GM23338 (cell line): ENCODE data around the gene PGF.

Source experiments
- CREB1 ChIP-seq: fragments of 250-450 bp; sonication (Bioruptor Pico); IDR thresholded peaks from 2 replicates; pipeline ENCODE4 v1.5.0; 2020; ENCODE audit warnings: low read depth, mild to moderate bottlenecking, moderate library complexity
- REST ChIP-seq: IDR thresholded peaks from one replicate; pipeline ENCODE4 v1.6.1; 2018; ENCODE audit warnings: antibody characterized with exemption; ENCODE audit not compliant: unreplicated experiment

GRCh38 chr14:74975059-74975810 is 19.8 kb upstream of the PGF start:
- TF ChIP-seq CREB1 (CRISPR knock-in tag) (no peak), REST (no peak)
